NCI-H2171 (cell line): ENCODE measurements around the gene USP8.
"Not testable (repeated sequence)": the region's sequence is repeated elsewhere in the genome, so short reads cannot be mapped to it uniquely, and the experiment has no call there.

Source experiments
- DNase-seq: peaks from one replicate; lab custom pipeline; 2025; lab: John Stamatoyannopoulos, UW

USP8 gene

DNA sequence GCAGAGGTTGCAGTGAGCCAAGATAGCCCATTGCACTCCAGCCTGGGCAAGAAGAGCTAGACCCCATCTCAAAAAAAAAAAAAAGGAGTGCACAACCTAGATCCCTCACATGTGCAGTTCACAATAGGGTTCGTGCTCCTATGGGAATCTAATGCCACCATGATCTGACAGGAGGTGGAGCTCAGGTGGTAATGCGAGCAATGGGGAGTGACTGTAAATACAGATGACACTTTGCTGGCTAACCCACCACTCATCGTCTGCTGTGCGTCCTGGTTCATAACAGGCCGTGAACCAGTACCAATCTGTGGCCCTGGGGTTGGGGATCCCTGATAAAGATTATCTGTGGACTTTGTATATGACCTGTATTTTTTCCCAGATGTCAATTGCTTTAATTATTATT, 16.7 kb downstream of the USP8 start:
- no peak for DNase-seq

DNA sequence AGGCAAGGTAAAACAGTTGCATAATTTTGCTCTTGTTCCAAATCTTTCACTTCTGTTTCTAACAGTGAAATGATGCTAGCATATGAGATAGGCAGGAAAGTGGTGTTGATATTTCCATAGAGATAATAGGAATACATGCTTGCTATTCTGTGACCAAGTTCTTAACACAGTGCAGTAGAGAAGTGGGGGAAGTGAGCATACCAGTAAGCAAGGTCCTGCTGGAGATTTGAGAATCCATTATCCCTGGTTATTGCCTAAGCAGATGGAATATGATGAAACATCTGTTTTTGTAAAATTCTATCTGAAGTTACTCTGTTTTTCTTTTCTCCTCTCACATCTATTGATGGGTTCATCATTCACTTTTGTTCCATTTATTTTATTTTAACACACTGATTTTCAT, 28.7 kb downstream of the USP8 start:
- DNase-seq = no peak

DNA sequence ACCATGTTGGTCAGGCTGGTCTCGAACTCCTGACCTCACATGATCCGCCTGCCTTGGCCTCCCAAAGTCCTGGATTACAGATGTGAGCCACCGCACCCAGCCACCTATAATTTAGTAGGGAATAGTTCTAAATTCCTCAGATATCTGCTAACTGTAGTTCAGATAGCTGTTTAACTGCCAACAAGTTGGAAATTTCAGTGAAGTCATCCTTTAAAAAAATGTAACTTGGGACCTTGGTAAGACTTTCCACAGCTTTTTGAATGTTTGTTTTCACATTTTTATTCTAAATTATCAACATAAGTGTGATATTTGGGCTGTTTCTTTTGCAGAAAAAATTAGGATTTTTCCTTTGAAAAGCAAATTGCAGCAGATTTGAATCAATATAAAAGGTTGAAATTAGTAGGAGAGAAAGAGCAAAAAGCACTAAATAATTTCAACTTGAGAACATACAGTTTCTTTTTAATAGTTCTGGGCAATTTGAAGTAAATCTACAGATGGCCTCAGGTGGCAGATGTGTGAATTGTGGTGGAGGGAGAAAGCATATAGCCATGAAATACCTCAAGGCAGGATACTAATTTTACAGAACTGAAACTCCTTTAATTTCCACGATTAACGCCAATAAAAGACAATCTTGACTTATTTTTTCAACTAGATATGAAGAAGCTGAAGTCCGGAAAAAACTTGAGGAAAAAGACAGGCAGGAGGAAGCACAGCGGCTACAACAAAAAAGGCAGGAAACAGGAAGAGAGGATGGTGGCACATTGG, 34.3 kb downstream of the USP8 start:
- no peak for DNase-seq

DNA sequence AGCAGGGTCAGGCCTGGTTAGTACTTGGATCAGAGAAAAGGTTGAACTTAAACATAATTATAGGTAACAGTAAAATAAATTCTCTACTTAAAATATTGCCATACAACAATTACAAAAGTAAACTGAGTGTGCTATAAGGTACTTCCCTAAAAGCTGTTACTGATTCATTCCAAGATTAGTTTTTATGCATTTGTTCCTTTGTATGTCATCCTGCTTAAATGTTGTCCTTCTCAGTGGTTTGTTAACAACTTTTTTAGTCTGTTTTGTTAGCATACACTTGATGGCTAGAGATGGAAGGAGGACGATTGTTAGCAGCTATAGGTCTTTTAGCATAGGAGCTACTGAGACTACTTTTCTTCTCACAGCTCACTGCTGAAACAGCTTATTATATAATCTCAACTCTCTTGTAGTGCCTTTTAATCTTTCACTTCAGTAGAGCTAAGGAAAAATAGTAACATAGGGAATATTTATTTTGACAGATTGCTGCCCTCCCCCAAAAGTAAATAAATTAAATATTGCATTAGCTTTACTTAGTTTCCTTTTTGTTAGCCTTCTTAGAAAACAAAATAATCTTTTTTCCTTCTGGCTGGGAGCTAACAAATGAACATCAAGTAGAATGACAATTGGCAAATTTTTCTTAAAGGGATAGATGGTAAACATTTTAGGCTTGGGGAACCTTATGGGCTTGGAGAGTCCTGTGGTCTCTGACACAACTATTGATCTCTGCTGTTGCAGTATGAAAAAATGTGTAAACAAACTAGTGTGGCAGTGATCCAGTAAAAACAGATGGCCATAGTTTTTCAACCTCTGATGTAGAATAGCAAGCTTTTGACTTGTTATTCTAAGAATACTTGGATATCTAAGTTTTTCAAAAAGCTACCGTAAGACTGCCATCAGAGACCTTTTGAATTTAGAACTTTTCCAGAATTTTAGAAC, 39.5 kb downstream of the USP8 start:
- DNase-seq = peak; percentile 15

DNA sequence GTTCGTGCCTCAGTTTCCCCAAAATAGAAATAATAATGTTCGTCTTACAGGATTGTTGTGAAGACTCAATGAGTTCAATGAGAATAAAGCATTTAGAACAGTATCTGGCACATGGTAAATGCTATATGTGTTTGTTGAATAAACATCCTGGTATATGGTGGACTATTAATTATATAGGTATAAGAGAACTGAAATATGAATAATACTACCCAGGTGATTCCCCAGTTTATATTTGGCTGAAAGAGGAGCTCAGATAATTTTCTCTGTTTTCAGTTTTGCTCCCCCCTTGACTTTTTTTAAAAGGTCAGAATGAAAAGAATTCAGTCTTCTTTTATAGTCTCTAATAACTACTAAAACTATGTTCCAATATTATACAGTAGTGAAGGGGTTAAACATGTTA, 46.9 kb downstream of the USP8 start:
- no peak for DNase-seq

DNA sequence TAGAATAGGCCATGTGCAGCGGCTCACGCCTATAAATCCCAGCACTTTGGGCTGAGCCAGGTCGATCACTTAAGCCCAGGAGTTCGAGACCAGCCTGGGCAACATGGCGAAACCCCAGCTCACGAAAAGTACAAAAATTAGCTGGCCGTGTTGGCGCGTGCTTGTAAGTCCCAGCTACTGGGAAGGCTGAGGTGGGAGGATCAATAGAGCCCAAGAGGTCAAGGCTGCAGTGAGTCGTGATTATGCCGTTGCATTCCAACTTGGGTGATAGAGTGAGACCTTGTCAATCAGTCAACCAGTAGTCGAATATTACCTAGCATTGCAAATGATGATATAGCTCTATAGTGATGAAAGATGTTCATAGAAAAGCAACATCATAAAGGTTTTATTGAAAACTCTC, 51.9 kb downstream of the USP8 start:
- no peak for DNase-seq

DNA sequence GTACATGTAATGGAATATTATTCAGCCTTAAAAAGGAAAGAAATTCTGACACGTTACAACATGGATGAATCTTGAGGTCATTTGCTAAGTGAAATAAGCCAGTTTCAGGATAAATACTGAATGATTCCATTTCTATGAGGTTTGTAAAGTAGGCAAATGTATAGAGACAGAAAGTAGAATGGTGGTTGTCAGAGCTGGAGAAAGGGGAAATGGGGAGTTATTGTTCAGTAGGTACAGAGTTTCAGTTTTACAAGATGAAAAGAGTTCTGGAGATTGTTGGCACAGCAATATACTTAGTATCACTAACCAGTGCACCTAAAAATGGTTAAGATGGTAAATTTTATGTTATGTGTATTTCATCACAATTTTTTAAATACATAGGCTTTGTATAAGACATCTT, 60.6 kb downstream of the USP8 start:
- DNase-seq = no peak

DNA sequence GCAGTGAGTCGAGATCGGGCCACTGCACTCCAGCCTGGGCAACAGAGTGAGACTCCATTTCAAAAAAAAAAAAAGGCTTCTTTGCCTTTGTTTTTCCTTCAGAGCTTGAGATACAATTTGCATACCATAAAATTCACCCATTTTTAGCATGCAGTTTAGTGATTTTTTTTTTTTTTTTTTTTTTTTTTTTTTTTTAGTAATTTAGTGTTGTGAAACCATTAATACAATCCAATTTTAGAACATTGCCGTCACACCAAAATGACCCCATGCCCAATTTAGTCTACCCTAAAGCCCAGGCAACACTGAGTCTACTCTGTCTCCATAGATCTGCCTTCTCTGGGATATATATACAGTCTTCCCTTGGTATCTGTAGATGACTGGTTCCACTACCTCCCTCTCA, 61.2 kb downstream of the USP8 start:
- no peak for DNase-seq

DNA sequence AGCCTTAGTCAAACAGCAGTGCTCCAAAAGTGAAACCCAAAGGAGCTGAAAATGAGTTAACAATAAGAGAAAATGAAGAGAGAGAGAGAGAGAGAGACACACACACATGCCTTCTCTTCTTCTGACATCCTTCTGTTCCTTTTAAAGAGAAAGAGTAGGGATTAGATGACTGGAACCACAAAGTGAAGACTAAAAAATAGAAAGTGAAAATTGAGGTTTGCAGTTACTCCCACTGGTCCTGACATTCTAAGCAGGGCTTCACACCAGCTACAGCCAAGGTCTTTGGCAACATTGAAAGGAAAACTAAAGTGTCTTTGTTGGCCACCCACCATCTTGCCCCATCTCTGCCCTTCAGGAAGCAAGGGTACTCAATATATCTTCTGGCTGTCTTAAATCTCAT, 63.1 kb downstream of the USP8 start:
- DNase-seq = no peak

DNA sequence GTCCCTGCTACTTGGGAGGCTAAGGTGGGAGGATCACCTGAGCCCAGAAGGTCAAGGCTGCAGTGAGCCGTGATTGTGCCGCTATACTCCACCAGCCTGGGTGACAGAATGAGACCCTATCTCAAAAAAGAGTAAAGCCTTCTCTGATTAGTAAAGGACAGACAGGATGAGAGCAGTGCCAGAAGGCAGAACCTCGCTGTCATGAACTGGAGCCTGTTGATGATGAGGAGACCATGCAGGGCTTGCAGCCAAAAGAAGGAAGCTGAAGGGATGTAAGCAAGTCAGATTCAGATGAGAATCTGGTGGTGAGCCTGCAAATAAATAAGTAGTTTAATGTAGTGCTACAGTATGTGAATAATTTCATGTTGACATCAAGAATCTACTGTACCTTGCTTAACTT, 69.4 kb downstream of the USP8 start:
- DNase-seq = no peak

DNA sequence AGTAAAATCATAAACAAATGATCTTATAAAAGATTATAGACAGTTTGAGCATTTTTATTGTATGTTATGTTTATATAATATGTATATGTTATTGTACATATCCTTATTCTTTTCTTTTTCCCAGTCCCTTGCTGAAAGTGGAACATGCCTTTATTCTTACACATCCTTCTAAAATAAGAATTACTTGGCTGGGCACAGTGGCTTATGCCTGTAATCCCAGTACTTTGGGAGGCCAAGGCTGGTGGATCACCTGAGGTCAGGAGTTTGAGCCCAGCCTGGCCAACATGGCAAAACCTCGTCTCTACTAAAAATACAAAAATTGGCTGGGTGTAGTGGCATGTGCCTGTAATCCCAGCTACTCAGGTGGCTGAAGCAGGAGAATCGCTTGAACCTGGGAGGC, 70.3 kb downstream of the USP8 start:
- DNase-seq = not testable (repeated sequence)

DNA sequence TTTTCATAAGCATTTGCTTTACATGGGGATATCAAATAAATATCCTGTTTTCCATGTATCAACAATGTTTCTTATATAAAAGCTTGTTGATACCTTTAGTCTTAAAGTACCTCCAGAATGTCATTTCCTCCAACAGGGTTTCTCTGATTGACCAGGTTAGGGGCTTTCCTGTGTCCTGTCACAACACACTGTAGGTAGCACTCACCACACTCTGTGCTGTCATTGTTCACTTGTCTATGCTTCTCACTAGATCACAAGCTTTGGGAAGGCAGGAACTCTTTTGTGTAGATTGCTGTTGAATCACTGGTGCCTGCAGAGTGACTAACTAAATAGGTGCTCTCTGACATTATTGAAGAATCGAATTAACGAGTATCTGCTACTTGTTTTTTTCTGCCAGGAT, 72.5 kb downstream of the USP8 start:
- DNase-seq = no peak

DNA sequence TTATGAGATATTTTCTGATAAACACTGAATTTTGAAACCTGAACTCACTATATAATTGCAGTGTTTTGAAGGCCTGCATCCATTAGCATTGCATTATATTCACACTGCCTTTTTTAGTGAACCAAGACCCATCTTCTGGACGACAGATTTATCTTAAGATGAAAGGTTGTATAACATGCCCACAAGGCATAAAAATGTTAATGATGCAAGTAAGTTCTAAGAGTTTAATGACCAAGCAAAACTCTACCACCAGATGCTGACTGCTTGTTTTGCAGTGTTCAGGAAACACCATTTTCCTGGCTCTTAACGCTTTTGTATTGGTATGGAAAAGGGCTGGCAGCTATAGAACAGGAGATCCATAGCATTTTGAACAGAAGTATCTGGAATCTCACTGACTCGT, 76.1 kb downstream of the USP8 start:
- DNase-seq = no peak

DNA sequence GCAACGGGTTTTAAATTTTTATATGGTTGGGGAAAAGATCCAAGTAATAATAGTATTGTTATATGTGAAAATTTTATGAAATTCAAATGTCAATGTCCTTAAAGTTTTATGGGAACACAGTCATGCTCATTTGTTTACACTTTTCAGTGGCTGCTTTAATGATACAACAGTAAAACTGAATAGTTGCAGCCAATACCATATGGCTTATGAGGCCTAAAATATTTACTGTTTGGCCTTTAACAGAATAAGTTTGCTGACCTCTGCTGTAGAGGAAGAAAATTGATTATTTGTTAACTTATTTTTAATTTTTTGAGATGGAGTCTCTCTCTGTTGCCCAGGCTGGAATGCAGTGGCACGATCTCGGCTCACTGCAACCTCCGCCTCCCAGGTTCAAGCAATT, 77.6 kb downstream of the USP8 start:
- DNase-seq = no peak

DNA sequence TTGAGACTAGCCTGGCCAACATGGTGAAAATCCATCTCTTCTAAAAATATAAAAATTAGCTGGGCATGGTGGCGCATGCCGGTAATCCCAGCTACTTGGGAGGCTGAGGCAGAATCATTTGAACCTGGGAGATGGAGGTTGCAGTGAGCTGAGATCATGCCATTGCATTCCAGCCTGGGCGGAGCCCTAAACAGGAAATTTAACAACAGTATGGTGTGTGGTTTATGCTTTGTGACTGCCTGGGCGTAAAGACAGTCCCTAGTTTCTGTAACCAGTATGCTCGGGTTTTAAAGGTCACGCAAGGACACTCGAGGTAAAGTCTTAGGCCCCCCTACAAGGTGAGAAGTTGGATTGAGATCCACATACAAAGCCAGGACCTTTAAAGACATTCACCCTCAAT, 78.9 kb downstream of the USP8 start:
- no peak for DNase-seq

DNA sequence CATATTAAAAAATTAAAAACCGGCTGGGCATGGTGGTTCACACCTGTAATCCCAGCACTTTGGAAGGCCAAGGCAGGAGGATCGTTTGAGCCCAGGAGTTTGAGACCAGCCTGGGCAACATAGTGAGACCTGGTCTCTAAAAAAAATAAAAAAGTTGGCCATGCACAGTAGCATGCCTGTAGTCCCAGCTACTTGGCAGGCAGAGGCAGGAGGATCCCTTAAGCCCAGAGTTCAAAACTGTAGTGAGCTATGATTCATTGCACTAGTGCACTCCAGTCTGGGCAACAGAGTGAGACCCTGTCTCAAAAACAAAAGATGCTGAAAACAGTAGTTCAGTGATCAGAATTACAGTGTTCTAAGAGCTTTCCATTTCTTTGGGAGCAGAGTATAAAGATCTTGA, 81.5 kb downstream of the USP8 start:
- not testable (repeated sequence) for DNase-seq

DNA sequence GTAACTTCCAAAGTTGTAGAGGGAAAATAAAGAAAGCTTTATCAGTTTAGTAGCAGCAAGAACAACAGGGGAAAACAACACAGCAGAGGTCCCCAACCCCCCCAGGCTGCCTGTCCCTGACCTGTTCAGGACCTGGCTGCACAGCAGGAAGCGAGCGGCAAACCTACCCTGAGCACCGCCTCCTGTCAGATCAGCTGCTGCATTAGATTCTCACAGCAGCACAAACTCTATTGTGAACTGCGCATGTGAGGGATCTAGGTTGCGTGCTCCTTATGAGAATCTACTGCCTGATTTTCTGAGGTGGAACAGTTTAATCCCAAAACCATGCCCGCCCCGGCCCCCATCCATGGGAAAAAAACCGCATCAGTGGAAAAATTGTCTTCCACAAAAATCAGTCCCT, 81.9 kb downstream of the USP8 start:
- no peak for DNase-seq

DNA sequence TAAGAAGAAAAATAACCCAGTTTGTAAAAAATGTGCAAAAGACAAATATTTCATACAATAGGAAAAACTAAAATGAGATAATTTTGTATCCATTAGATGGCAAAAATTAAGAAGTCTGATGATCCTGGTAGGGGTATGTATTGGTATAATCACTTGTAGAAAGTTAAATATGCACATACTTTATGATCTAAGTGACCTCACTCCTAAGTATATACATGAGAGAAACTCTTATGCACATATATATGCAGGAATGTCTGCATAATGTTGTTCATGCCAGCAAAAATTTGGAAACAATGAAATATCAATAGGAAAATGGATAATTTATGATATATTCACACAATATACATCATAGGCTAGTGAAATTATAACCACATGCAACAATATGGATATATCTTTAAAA, 88.8 kb downstream of the USP8 start:
- DNase-seq = no peak

DNA sequence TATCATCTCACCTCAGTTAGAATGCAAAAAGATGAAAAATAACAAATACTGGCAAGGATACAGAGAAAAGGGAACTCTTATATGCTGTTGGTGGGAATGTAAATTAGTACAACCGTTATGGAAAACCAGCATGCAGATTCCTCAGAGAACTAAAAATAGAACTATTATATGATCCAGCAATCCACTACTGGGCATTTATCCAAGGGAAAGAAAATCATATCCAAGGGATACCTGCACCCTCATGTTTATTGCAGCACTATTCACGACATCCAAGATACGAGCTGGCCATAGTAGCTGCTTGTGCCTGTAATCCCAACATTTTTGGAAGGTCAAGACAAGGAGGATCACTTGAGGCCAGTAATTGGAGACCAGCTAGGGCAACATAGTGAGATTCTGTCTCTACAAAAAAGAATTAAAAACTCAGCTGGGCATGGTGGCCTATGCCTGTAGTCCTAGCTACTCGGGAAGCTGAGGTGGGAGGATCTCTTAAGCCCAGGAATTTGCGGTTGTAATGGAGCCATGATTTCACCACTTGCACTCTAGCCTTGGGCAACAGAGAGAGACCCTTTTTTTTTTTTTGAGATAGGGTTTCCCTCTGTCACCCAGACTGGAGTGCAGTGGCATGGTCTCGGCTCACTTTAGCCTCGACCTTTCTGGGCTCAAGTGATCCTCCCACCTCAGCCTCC, 95.7 kb downstream of the USP8 start:
- no peak for DNase-seq

DNA sequence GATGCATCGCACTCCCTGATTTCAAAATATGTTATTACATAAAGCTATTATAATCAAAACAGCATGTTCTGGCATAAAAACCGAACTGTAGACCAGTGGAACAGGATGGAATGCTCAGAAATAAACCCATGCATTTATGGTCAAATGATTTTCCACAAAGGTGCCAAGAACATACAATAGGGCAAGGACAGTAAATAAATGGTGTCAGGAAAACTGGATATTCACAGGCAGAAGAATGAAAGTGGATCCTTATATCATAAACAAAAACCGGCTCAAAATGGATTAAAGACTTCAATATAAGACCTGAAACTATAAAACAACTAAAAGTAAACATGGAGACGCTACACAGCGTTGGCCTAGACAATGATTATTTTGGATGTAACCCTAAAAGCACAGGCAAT, 99.6 kb downstream of the USP8 start:
- DNase-seq = no peak

DNA sequence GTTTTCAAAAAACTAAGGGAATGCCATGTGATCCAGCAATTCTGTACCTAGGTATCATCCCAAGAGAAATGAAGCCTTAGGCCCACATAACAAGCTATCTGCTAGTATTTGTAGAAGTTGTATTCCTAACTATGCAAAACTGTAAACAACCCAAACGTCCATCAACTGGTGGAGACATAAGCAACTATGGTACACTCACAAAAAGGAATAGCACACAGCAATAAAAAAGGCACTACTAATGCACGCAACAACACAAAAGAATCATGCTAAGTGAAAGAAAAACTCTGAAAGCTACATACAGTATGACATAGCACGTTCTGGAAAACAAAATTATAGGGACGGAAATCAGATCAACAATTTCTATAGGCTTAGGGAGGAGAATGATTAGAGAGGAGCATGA, 107.0 kb downstream of the USP8 start:
- no peak for DNase-seq

DNA sequence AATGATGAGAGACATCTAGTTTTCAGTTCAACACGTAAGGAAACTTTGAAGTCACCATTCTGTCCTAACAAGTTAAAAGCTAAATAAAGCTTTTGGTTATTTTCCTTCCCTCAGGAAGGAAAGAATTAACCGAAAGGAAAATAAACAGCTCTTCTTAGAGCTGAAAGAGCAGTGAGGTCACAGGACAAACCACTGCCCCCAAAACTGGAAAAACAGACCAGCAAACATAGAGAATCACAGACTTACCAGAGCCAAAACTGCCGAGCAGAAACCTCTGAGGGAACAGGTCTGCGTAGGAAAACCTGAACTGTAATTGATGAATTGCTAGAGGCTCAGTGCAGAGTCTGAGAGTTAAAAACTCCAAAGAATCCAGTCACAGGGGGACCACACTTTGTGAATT, 107.6 kb downstream of the USP8 start:
- DNase-seq = no peak

DNA sequence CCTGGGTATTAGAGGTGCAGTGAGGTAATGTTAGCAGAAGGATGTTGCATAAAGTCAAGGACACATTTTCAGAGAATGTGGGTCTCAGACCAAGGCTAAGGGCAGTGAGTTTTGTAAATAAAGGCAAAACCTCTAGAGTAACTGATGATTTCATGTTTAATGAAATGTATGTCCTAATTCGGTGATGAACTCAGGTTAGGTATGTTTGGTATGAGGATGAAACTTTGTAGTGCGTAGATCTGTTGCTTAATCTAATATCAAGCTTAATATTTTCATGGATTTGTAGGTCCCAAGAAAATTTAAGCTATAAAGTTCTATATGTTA, 118.6 kb downstream of the USP8 start:
- DNase-seq = no peak
